Endothelial cell of umbilical vein (primary cell): ENCODE measurements around the gene NRG3.

Experiments
- EZH2 ChIP-seq: IDR thresholded peaks from 2 replicates; pipeline ENCODE4 v1.6.1; 2012; ENCODE audit warnings: borderline replicate concordance, low read depth, mild to moderate bottlenecking, moderate library complexity, low read length, inconsistent platforms; ENCODE audit not compliant: severe bottlenecking
- JUN ChIP-seq: IDR thresholded peaks from 2 replicates; pipeline ENCODE4 v1.6.1; 2011; ENCODE audit warnings: borderline replicate concordance, low read depth; ENCODE audit not compliant: insufficient read length, insufficient read depth
- MYC ChIP-seq: IDR thresholded peaks from one replicate; pipeline ENCODE4 v1.6.1; 2011; ENCODE audit warnings: mild to moderate bottlenecking, low read depth, low read length
- POLR2A ChIP-seq: IDR thresholded peaks from 2 replicates; pipeline ENCODE4 v1.6.1; 2012; ENCODE audit warnings: low read depth, mild to moderate bottlenecking, control low read depth, low read length
- POLR2AphosphoS5 ChIP-seq: IDR thresholded peaks from 2 replicates; pipeline ENCODE4 v1.6.1; 2012; ENCODE audit warnings: low read depth, mild to moderate bottlenecking, control low read depth, low read length, moderate library complexity; ENCODE audit not compliant: insufficient read depth
- TF ChIP-seq, protein P1 (sequence below): IDR thresholded peaks from 2 replicates; pipeline ENCODE4 v1.6.1; 2011; ENCODE audit not compliant: insufficient read depth, insufficient read length
- TF ChIP-seq, protein P2 (sequence below), 2 donors: IDR thresholded peaks; 1 replicate in 1 of 2; 2 replicates in 1 of 2; pipeline ENCODE4 v1.5.1; 2011; ENCODE audit warnings: low read length in 2 of 2, mild to moderate bottlenecking in 2 of 2, moderate library complexity in 2 of 2, control low read depth in 1 of 2, inconsistent platforms in 1 of 2, low read depth in 1 of 2; ENCODE audit not compliant: insufficient read depth in 1 of 2; ENCODE audit errors: extremely low read depth in 1 of 2

DNA sequence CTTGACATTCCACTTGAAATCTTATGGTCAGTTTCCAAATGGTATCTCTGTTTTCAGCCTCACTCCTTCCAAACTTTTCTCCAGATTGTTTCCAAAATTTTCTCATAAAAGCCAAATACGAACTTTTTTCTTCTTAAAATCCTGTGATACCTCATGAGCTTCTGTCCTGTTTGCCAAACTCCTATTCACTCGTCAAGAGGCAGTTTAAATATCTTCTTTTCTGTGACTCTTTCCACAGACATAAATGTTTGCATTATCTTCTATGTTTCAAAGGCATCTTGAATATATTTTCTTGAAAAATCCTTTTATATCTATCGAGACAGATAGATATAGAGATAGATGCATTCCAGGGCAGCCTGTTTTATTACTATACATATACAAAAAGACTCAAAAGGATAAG is 109.4 kb downstream of the NRG3 start:
- no peak for TF ChIP-seq EZH2
- TF ChIP-seq, protein P1, sequence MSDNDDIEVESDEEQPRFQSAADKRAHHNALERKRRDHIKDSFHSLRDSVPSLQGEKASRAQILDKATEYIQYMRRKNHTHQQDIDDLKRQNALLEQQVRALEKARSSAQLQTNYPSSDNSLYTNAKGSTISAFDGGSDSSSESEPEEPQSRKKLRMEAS, result no peak
- TF ChIP-seq, protein P2, sequence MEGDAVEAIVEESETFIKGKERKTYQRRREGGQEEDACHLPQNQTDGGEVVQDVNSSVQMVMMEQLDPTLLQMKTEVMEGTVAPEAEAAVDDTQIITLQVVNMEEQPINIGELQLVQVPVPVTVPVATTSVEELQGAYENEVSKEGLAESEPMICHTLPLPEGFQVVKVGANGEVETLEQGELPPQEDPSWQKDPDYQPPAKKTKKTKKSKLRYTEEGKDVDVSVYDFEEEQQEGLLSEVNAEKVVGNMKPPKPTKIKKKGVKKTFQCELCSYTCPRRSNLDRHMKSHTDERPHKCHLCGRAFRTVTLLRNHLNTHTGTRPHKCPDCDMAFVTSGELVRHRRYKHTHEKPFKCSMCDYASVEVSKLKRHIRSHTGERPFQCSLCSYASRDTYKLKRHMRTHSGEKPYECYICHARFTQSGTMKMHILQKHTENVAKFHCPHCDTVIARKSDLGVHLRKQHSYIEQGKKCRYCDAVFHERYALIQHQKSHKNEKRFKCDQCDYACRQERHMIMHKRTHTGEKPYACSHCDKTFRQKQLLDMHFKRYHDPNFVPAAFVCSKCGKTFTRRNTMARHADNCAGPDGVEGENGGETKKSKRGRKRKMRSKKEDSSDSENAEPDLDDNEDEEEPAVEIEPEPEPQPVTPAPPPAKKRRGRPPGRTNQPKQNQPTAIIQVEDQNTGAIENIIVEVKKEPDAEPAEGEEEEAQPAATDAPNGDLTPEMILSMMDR (IDR thresholded peaks at IDR 0.05; ENCODE audit: extremely low read depth in 1 of 2, insufficient read depth in 1 of 2, low read depth in 1 of 2, low read length in 2 of 2), result no peak
- no peak for TF ChIP-seq POLR2AphosphoS5
- no peak for TF ChIP-seq POLR2A
- TF ChIP-seq JUN, result no peak
- no peak for TF ChIP-seq MYC
